HCT116 (cell line): Measurements from ENCODE around the gene GFY.

Experiments used
- POLR2A ChIP-seq: IDR thresholded peaks from 2 replicates; pipeline ENCODE4 v1.7.0; 2011; ENCODE audit warnings: borderline replicate concordance; ENCODE audit not compliant: insufficient read depth, insufficient read length; ENCODE audit errors: extremely low read depth
- ZNF274 ChIP-seq: fragments of 200-500 bp; sonication (Bioruptor generic); IDR thresholded peaks from 2 replicates; pipeline ENCODE4 v1.6.1; 2014; ENCODE audit warnings: mild to moderate bottlenecking, low read depth, low read length, inconsistent platforms
- TF ChIP-seq, protein P1 (sequence below): IDR thresholded peaks from 2 replicates; pipeline ENCODE4 v1.6.1; 2012; ENCODE audit warnings: low read depth

DNA sequence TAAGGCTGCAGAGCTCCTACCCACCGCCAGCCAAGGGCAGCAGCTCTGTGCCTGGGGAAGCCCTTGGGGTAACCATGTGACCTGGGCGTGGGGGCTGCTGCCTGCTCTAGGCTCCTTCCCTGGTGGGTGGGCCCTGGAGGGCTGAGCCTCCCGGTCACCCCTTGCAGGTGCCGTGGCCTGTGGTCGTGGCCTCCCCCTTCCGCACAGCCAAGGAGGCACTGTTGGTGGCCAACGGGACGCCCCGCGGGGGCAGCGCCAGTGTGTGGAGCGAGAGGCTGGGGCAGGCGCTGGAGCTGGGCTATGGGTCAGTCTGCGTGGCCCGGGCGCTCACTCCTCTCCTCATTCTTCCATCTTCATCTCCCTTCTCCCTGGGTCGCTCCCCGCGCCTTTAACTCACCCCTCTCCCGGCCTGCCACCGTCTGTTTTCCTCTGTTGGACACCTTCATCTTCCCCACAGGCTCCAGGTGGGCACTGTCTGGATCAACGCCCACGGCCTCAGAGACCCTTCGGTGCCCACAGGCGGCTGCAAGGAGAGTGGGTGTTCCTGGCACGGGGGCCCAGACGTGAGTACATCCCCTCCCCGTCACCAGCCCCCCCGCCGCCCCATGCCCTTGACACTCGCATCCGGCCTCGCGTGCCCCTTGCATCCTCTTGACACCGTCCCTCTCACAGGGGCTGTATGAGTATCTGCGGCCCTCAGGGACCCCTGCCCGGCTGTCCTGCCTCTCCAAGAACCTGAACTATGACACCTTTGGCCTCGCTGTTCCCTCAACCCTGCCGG lies 39.0 kb downstream of the GFY start:
- TF ChIP-seq, protein P1, sequence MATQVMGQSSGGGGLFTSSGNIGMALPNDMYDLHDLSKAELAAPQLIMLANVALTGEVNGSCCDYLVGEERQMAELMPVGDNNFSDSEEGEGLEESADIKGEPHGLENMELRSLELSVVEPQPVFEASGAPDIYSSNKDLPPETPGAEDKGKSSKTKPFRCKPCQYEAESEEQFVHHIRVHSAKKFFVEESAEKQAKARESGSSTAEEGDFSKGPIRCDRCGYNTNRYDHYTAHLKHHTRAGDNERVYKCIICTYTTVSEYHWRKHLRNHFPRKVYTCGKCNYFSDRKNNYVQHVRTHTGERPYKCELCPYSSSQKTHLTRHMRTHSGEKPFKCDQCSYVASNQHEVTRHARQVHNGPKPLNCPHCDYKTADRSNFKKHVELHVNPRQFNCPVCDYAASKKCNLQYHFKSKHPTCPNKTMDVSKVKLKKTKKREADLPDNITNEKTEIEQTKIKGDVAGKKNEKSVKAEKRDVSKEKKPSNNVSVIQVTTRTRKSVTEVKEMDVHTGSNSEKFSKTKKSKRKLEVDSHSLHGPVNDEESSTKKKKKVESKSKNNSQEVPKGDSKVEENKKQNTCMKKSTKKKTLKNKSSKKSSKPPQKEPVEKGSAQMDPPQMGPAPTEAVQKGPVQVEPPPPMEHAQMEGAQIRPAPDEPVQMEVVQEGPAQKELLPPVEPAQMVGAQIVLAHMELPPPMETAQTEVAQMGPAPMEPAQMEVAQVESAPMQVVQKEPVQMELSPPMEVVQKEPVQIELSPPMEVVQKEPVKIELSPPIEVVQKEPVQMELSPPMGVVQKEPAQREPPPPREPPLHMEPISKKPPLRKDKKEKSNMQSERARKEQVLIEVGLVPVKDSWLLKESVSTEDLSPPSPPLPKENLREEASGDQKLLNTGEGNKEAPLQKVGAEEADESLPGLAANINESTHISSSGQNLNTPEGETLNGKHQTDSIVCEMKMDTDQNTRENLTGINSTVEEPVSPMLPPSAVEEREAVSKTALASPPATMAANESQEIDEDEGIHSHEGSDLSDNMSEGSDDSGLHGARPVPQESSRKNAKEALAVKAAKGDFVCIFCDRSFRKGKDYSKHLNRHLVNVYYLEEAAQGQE = no peak
- no peak for TF ChIP-seq ZNF274
- no peak for TF ChIP-seq POLR2A
